ENCODE results near the gene TMEM151B. TPM values are rescaled to one million over a fixed set of nuclear protein-coding genes. Genes with fewer than 3 reads are reported as not detected.

TMEM151B gene
- total and polyA plus RNA-seq, 9 donors = 0.09 to 0.48 (median 0.30) TPM

GRCh38 chr6:44272529-44272928 lies 2.3 kb downstream of the TMEM151B start:
- Histone ChIP-seq H3K36me3 (ENCODE audit: control insufficient read depth, insufficient read depth, low read length) (no peaks in the 10 kb centered on the region), H3K27me3 (ENCODE audit: control insufficient read depth, insufficient read depth, low read length) (peaks cover 81% of the 10 kb centered on the region)
- 71% methylated on average over 3 of the region's 3 CpGs for WGBS (ENCODE audit: insufficient coverage)

GRCh38 chr6:44272999-44273566 lies 2.8 kb downstream of the TMEM151B start:
- DNase-seq = no peak
- no peak overlapping the region for H3K27ac ChIP-seq (ENCODE audit: low read length)
- no peak overlapping the region for H3K4me3 ChIP-seq (ENCODE audit: low read length)
- no peaks in the 10 kb centered on the region for H3K36me3 ChIP-seq (ENCODE audit: control insufficient read depth, insufficient read depth, low read length)
- WGBS (ENCODE audit: insufficient coverage) = 90% methylated on average over 17 of the region's 23 CpGs
- H3K4me1 ChIP-seq (ENCODE audit: control insufficient read depth, insufficient read depth, low read length) = peaks cover 9% of the 10 kb centered on the region
- peaks cover 85% of the 10 kb centered on the region for H3K27me3 ChIP-seq (ENCODE audit: control insufficient read depth, insufficient read depth, low read length)
- no peaks in the 10 kb centered on the region for H3K9me3 ChIP-seq (replicated peaks; ENCODE audit: control insufficient read depth, low read depth, low read length)

More at GRCh38 chr6:44272529-44272928, 2.3 kb downstream of the TMEM151B start:
- H3K4me1 ChIP-seq (ENCODE audit: control insufficient read depth, insufficient read depth, low read length) = peaks cover 9% of the 10 kb centered on the region
- DNase-seq = no peak
- no peak overlapping the region for H3K4me3 ChIP-seq (ENCODE audit: low read length)
- no peak overlapping the region for H3K27ac ChIP-seq (ENCODE audit: low read length)
- no peaks in the 10 kb centered on the region for H3K9me3 ChIP-seq (replicated peaks; ENCODE audit: control insufficient read depth, low read depth, low read length)

GRCh38 chr6:44273617-44274016 lies 3.4 kb downstream of the TMEM151B start:
- H3K27ac ChIP-seq (ENCODE audit: low read length) = no peak overlapping the region
- no peak for DNase-seq
- peaks cover 9% of the 10 kb centered on the region for H3K4me1 ChIP-seq (ENCODE audit: control insufficient read depth, insufficient read depth, low read length)
- H3K9me3 ChIP-seq (replicated peaks; ENCODE audit: control insufficient read depth, low read depth, low read length) = no peaks in the 10 kb centered on the region
- H3K36me3 ChIP-seq (ENCODE audit: control insufficient read depth, insufficient read depth, low read length) = no peaks in the 10 kb centered on the region
- peaks cover 83% of the 10 kb centered on the region for H3K27me3 ChIP-seq (ENCODE audit: control insufficient read depth, insufficient read depth, low read length)
- no peak overlapping the region for H3K4me3 ChIP-seq (ENCODE audit: low read length)
- no CpG with 5 or more reads among the region's 1 CpG for WGBS (ENCODE audit: insufficient coverage)

GRCh38 chr6:44275271-44275748 lies 5.1 kb downstream of the TMEM151B start:
- Histone ChIP-seq H3K4me1 (ENCODE audit: control insufficient read depth, insufficient read depth, low read length) (peaks cover 9% of the 10 kb centered on the region), H3K27ac (ENCODE audit: low read length) (no peak overlapping the region), H3K9me3 (replicated peaks; ENCODE audit: control insufficient read depth, low read depth, low read length) (no peaks in the 10 kb centered on the region), H3K4me3 (ENCODE audit: low read length) (no peak overlapping the region), H3K27me3 (ENCODE audit: control insufficient read depth, insufficient read depth, low read length) (peaks cover 80% of the 10 kb centered on the region), H3K36me3 (ENCODE audit: control insufficient read depth, insufficient read depth, low read length) (no peaks in the 10 kb centered on the region)
- WGBS (ENCODE audit: insufficient coverage) = 80% methylated on average over 59 of the region's 59 CpGs
- DNase-seq = no peak

- DNase-seq = peak; percentile 54
- peaks cover 78% of the 10 kb centered on the region for H3K27me3 ChIP-seq (ENCODE audit: control insufficient read depth, insufficient read depth, low read length)
- no peak overlapping the region for H3K4me3 ChIP-seq (ENCODE audit: low read length)
- no peak overlapping the region for H3K27ac ChIP-seq (ENCODE audit: low read length)
- no peaks in the 10 kb centered on the region for H3K9me3 ChIP-seq (replicated peaks; ENCODE audit: control insufficient read depth, low read depth, low read length)
- WGBS (ENCODE audit: insufficient coverage) = 6% methylated on average over 107 of the region's 109 CpGs
- H3K4me1 ChIP-seq (ENCODE audit: control insufficient read depth, insufficient read depth, low read length) = peaks cover 9% of the 10 kb centered on the region
- no peaks in the 10 kb centered on the region for H3K36me3 ChIP-seq (ENCODE audit: control insufficient read depth, insufficient read depth, low read length)
Observed at GRCh38 chr6:44275749-44276648, 5.7 kb downstream of the TMEM151B start.

- DNase-seq = no peak
- Histone ChIP-seq H3K27ac (ENCODE audit: low read length) (no peak overlapping the region), H3K9me3 (replicated peaks; ENCODE audit: control insufficient read depth, low read depth, low read length) (no peaks in the 10 kb centered on the region), H3K4me1 (ENCODE audit: control insufficient read depth, insufficient read depth, low read length) (peaks cover 9% of the 10 kb centered on the region), H3K27me3 (ENCODE audit: control insufficient read depth, insufficient read depth, low read length) (peaks cover 69% of the 10 kb centered on the region), H3K36me3 (ENCODE audit: control insufficient read depth, insufficient read depth, low read length) (no peaks in the 10 kb centered on the region), H3K4me3 (ENCODE audit: low read length) (no peak overlapping the region)
- WGBS (ENCODE audit: insufficient coverage) = 61% methylated on average over 10 of the region's 23 CpGs
Observed at GRCh38 chr6:44276667-44277640, 6.7 kb downstream of the TMEM151B start.

- no peaks in the 10 kb centered on the region for H3K36me3 ChIP-seq (ENCODE audit: control insufficient read depth, insufficient read depth, low read length)
- H3K27me3 ChIP-seq (ENCODE audit: control insufficient read depth, insufficient read depth, low read length) = peaks cover 61% of the 10 kb centered on the region
- DNase-seq = no peak
- WGBS (ENCODE audit: insufficient coverage) = 62% methylated on average over 6 of the region's 7 CpGs
- no peak overlapping the region for H3K27ac ChIP-seq (ENCODE audit: low read length)
- H3K4me3 ChIP-seq (ENCODE audit: low read length) = no peak overlapping the region
- H3K9me3 ChIP-seq (replicated peaks; ENCODE audit: control insufficient read depth, low read depth, low read length) = no peaks in the 10 kb centered on the region
- H3K4me1 ChIP-seq (ENCODE audit: control insufficient read depth, insufficient read depth, low read length) = peaks cover 9% of the 10 kb centered on the region
Observed at GRCh38 chr6:44277763-44278162, 7.5 kb downstream of the TMEM151B start.

GRCh38 chr6:44278315-44278714 lies 8.1 kb downstream of the TMEM151B start:
- no peak for DNase-seq
- WGBS (ENCODE audit: insufficient coverage) = no CpG with 5 or more reads among the region's 3 CpGs
- H3K4me1 ChIP-seq (ENCODE audit: control insufficient read depth, insufficient read depth, low read length) = peaks cover 9% of the 10 kb centered on the region
- peaks cover 55% of the 10 kb centered on the region for H3K27me3 ChIP-seq (ENCODE audit: control insufficient read depth, insufficient read depth, low read length)
- H3K4me3 ChIP-seq (ENCODE audit: low read length) = no peak overlapping the region
- H3K27ac ChIP-seq (ENCODE audit: low read length) = no peak overlapping the region
- no peaks in the 10 kb centered on the region for H3K36me3 ChIP-seq (ENCODE audit: control insufficient read depth, insufficient read depth, low read length)
- no peaks in the 10 kb centered on the region for H3K9me3 ChIP-seq (replicated peaks; ENCODE audit: control insufficient read depth, low read depth, low read length)

GRCh38 chr6:44278774-44279697 lies 8.8 kb downstream of the TMEM151B start:
- Histone ChIP-seq H3K4me3 (ENCODE audit: low read length) (no peak overlapping the region), H3K27ac (ENCODE audit: low read length) (no peak overlapping the region), H3K9me3 (replicated peaks; ENCODE audit: control insufficient read depth, low read depth, low read length) (no peaks in the 10 kb centered on the region), H3K27me3 (ENCODE audit: control insufficient read depth, insufficient read depth, low read length) (peaks cover 50% of the 10 kb centered on the region), H3K4me1 (ENCODE audit: control insufficient read depth, insufficient read depth, low read length) (peaks cover 9% of the 10 kb centered on the region), H3K36me3 (ENCODE audit: control insufficient read depth, insufficient read depth, low read length) (no peaks in the 10 kb centered on the region)
- WGBS (ENCODE audit: insufficient coverage) = 34% methylated on average over 4 of the region's 9 CpGs
- DNase-seq = no peak

Measured in muscle of leg (tissue), 11 donors.